Gastrocnemius medialis (tissue), 4 donors: ENCODE results near the gene ZNF770. TPM values are rescaled to one million over a fixed set of nuclear protein-coding genes. Genes with fewer than 3 reads are reported as not detected.

Source experiments
- ATAC-seq, 2 donors: fragments of 150-250 bp; one replicate each; pipeline ENCODE4 v1.9.1; 2016
- DNase-seq, 2 donors: peaks; one replicate each; pipeline ENCODE4 v3.0.0-alpha.2; 2019
- H3K27ac ChIP-seq, 4 donors: fragments of 200-600 bp; sonication (generic); 1 replicate in 1 of 4; 2 replicates in 3 of 4; pipeline ENCODE4 v1.5.1; 2016 to 2018; ENCODE audit warnings: mild to moderate bottlenecking in 2 of 4, moderate library complexity in 1 of 4
- H3K27me3 ChIP-seq, 3 donors: fragments of 200-600 bp; sonication (generic) in 2 of 3; 1 replicate in 1 of 3; 2 replicates in 2 of 3; pipeline versions ENCODE4 v1.5.1 to v1.6.0; 2016 to 2019; ENCODE audit warnings: mild to moderate bottlenecking in 1 of 3, moderate library complexity in 1 of 3
- H3K36me3 ChIP-seq, 2 donors: fragments of 200-600 bp; sonication (generic) in 1 of 2; one replicate each; pipeline ENCODE4 v1.5.1; 2017 to 2018
- H3K4me1 ChIP-seq, 2 donors: fragments of 200-600 bp; sonication (generic) in 1 of 2; one replicate each; pipeline ENCODE4 v1.5.1; 2016 to 2017; ENCODE audit warnings: mild to moderate bottlenecking in 2 of 2
- H3K4me3 ChIP-seq, 4 donors: fragments of 200-600 bp; sonication (generic) in 3 of 4; 1 replicate in 1 of 4; 2 replicates in 3 of 4; pipeline ENCODE4 v1.5.1; 2016 to 2019; ENCODE audit warnings: mild to moderate bottlenecking in 2 of 4
- H3K9me3 ChIP-seq, 3 donors: fragments of 200-600 bp; sonication (generic) in 2 of 3; 1 replicate in 1 of 3; 2 replicates in 2 of 3; pipeline ENCODE4 v1.5.1; 2016 to 2019
- CTCF ChIP-seq, 5 experiments: fragments of 450-650 bp in 3 of 5; fragments of 200-600 bp in 2 of 5; sonication (generic) in 2 of 5; IDR thresholded peaks in 4 of 5; conservative IDR thresholded peaks in 1 of 5; 1 replicate in 4 of 5; 2 replicates in 1 of 5; pipeline ENCODE4 v1.5.1; 2016 to 2019; ENCODE audit warnings: antibody characterized with exemption in 5 of 5, mild to moderate bottlenecking in 3 of 5, moderate library complexity in 3 of 5
- POLR2A ChIP-seq, 2 donors: fragments of 450-650 bp; IDR thresholded peaks; one replicate each; pipeline ENCODE4 v1.6.1; 2017; ENCODE audit warnings: antibody characterized with exemption in 2 of 2, mild to moderate bottlenecking in 2 of 2, moderate library complexity in 2 of 2
- in situ Hi-C, 4 donors: fragments of 200-750 bp; cut with MboI; loops; one replicate each; pipeline versions ENCODE4 v1.15.0 to v1.8.0; 2017; ENCODE audit warnings: low sequenced_read_pairs in 4 of 4
- intact Hi-C: fragments of 100-400 bp; cut with DNase I; formaldehyde crosslinking; loops from one replicate; pipeline ENCODE4 v1.15.1; 2023; ENCODE audit warnings: low total_unique reads
- total RNA-seq, 4 donors: library from RNA; depleted of rRNA; stranded (reverse); fragments of >200 nt; gene quantifications; one replicate each; pipeline versions ENCODE4 v1.1.0 to v1.2.3, GENCODE V29; 2016

The ZNF770 gene
- total RNA-seq, 4 donors from 2014 or later = 33.2 to 55.2 (median 49.0) TPM

- no peak for TF ChIP-seq CTCF (IDR thresholded peaks at IDR 0.05 in 4 of 5, conservative IDR thresholded peaks at IDR 0.05 in 1 of 5)
- TF ChIP-seq POLR2A (IDR thresholded peaks at IDR 0.05) = no peak
- H3K27ac ChIP-seq = no peak overlapping the region
- H3K4me3 ChIP-seq = no peak overlapping the region
- H3K9me3 ChIP-seq = no peaks in the 10 kb centered on the region
- in situ Hi-C loops = no loop called here
- ATAC-seq (no peak), DNase-seq (no peak)
- H3K36me3 ChIP-seq = no peaks in the 10 kb centered on the region
- H3K27me3 ChIP-seq = no peaks in the 10 kb centered on the region
- no peaks in the 10 kb centered on the region for H3K4me1 ChIP-seq
- intact Hi-C loops = no loop called here
Measured at GRCh38 chr15:35019404-35020327, 31.6 kb upstream of the ZNF770 start.

DNA sequence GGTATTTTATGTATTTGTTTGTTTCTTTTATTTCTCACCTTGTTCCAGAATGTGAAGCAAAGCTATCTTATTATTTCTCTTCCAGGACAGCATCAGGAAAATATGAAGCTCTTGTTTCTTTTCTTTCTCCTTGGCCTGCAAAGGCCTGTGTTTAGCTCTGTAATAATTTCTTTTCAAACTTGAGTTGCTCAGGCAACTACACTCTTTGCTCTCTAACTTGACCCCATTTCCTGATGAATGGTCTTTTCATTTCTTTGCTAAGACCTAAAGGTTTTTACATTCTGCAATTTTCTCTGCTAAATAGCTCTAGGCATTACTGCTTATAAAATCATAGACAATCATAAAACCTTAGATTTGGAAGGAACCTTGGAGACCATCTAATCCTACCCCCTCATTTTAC is 26.2 kb upstream of the ZNF770 start:
- in situ Hi-C loops (no loop called here), intact Hi-C loops (no loop called here)
- no peak for DNase-seq
- no peak overlapping the region for H3K4me3 ChIP-seq
- no peaks in the 10 kb centered on the region for H3K4me1 ChIP-seq
- no peaks in the 10 kb centered on the region for H3K9me3 ChIP-seq
- ATAC-seq = no peak
- H3K27me3 ChIP-seq = no peaks in the 10 kb centered on the region
- no peak overlapping the region for H3K27ac ChIP-seq
- H3K36me3 ChIP-seq = no peaks in the 10 kb centered on the region
- TF ChIP-seq POLR2A (IDR thresholded peaks at IDR 0.05) (no peak), CTCF (IDR thresholded peaks at IDR 0.05 in 4 of 5, conservative IDR thresholded peaks at IDR 0.05 in 1 of 5) (no peak)

- no peak overlapping the region for H3K27ac ChIP-seq
- ATAC-seq = no peak
- H3K27me3 ChIP-seq = no peaks in the 10 kb centered on the region
- TF ChIP-seq CTCF (IDR thresholded peaks at IDR 0.05 in 4 of 5, conservative IDR thresholded peaks at IDR 0.05 in 1 of 5) = no peak
- TF ChIP-seq POLR2A (IDR thresholded peaks at IDR 0.05) = no peak
- no peaks in the 10 kb centered on the region for H3K9me3 ChIP-seq
- no peak overlapping the region for H3K4me3 ChIP-seq
- intact Hi-C loops = no loop called here
- H3K4me1 ChIP-seq = no peaks in the 10 kb centered on the region
- DNase-seq = no peak
- in situ Hi-C loops = no loop called here
- no peaks in the 10 kb centered on the region for H3K36me3 ChIP-seq
Measured at GRCh38 chr15:35013370-35013769, 25.3 kb upstream of the ZNF770 start.

- in situ Hi-C loops = no loop called here
- no peak overlapping the region for H3K27ac ChIP-seq
Measured at GRCh38 chr15:35007397-35007796, 19.3 kb upstream of the ZNF770 start.

More at GRCh38 chr15:35007397-35007796, 19.3 kb upstream of the ZNF770 start:
- DNase-seq (no peak), ATAC-seq (no peak)
- Histone ChIP-seq H3K36me3 (no peaks in the 10 kb centered on the region), H3K4me3 (no peak overlapping the region), H3K4me1 (no peaks in the 10 kb centered on the region), H3K27me3 (no peaks in the 10 kb centered on the region), H3K9me3 (no peaks in the 10 kb centered on the region)
- intact Hi-C loops = no loop called here
- TF ChIP-seq CTCF (IDR thresholded peaks at IDR 0.05 in 4 of 5, conservative IDR thresholded peaks at IDR 0.05 in 1 of 5) = no peak
- no peak for TF ChIP-seq POLR2A (IDR thresholded peaks at IDR 0.05)
